Measurements from ENCODE around the gene DHRS12. TPM values are rescaled to one million over a fixed set of nuclear protein-coding genes. Genes with fewer than 3 reads are reported as not detected.

Gene DHRS12
- total RNA-seq, 1 experiment from 2014 or later, result 8.8 TPM

DNA sequence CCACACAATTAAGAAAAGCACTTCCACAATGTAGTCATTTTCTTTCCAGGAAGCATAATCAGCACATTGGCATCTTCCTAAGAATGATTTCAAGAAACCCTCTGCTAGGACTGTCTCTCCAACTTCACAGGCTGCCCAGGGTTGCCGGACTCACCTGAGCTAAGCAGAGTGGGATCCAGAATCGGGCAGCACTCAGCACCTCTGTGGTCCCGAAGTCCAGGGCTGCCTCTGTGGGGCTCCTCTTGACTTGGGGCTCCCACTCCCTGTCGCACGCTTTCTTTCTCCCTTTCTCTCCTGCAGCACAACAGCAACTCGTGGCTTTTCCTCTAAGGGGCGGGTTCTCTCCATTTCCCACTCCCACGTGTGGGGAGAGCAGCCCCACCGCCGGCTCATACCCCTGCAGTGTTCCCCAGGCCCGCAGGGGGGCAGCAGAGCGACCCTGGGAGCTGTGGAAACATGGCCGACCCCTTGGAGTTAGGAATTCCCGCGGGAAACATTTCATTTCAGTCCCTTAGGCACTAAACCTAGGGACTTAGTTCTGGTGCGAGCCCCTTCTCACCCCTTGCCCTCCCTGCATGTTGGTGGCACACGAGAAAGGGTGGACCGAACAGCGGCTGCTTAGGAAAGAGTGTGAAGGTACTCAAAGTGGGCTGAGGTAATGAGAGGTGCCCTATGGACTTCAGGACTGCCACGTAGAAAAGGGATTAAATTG, 41.1 kb upstream of the DHRS12 start, which contains the start of gene TMEM272:
TSS of gene TMEM272 (minus strand) at position 316 of the 712 bp plus-strand sequence. CDS start 6,647 bp downstream, outside the sequence.
- Histone ChIP-seq H3T11ph (ENCODE audit: low read length) (no peak within 1 kb of the TSS), H2BK120ac (ENCODE audit: low read depth, low read length, poor library complexity, severe bottlenecking) (no peak within 1 kb of the TSS), H3K23ac (ENCODE audit: insufficient read length, low read depth, low read length) (no peak within 1 kb of the TSS), H2AFZ (ENCODE audit: low read length) (peak within 1 kb of the TSS; percentile 86), H3K56ac (ENCODE audit: insufficient read length, low read depth, low read length) (no peak within 1 kb of the TSS), H3K4me1 (ENCODE audit: insufficient read depth, low read length) (no peaks in the 10 kb centered on the region), H3K18ac (ENCODE audit: insufficient read length, low read depth, low read length) (peak within 1 kb of the TSS; percentile 86), H4K20me1 (ENCODE audit: control insufficient read depth, insufficient read depth, insufficient read length) (no peaks in the 10 kb centered on the region), H2BK12ac (ENCODE audit: insufficient read length, low read depth, low read length) (no peak within 1 kb of the TSS), H4K91ac (ENCODE audit: insufficient read length, low read depth, low read length) (no peak within 1 kb of the TSS), H3K79me1 (ENCODE audit: insufficient read depth, low read depth, low read length, poor library complexity, severe bottlenecking) (no peaks in the 10 kb centered on the region), H3K4me2 (ENCODE audit: insufficient read depth, insufficient read length, low read length) (no peak within 1 kb of the TSS), H4K5ac (ENCODE audit: insufficient read length, low read depth, low read length) (peak within 1 kb of the TSS; percentile 85), H2BK20ac (ENCODE audit: low read depth, low read length, poor library complexity, severe bottlenecking) (no peak within 1 kb of the TSS), H2BK5ac (ENCODE audit: insufficient read length, low read length) (no peak within 1 kb of the TSS), H3K4ac (ENCODE audit: low read depth, low read length) (no peak within 1 kb of the TSS), H2BK15ac (ENCODE audit: low read depth, low read length) (no peak within 1 kb of the TSS), H3K14ac (ENCODE audit: insufficient read depth, low read length) (peak within 1 kb of the TSS; percentile 48; the same call in 1 of the 2 replicates), H3K27ac (ENCODE audit: insufficient read length, low read depth, low read length) (no peak within 1 kb of the TSS), H3K23me2 (ENCODE audit: insufficient read length, low read depth, low read length, poor library complexity, severe bottlenecking) (no peaks in the 10 kb centered on the region), H3K27me3 (ENCODE audit: insufficient read depth, low read length) (no peaks in the 10 kb centered on the region), H3K79me2 (ENCODE audit: insufficient read depth, low read length) (no peaks in the 10 kb centered on the region), H3K9me3 (ENCODE audit: control insufficient read depth, low read depth, low read length) (no peaks in the 10 kb centered on the region), H3K9ac (ENCODE audit: extremely low read depth, insufficient read length, low read length) (no peak within 1 kb of the TSS), H2AK5ac (ENCODE audit: insufficient read length, low read length) (no peak within 1 kb of the TSS), H4K8ac (replicated peaks; ENCODE audit: insufficient read length, low read depth, low read length) (peak within 1 kb of the TSS; percentile 93)
- Mint-ChIP-seq H3K36me3 (ENCODE audit: insufficient read depth in 1 of 3, low read depth in 3 of 3) (peaks cover 0 to 3% (median 0%) of the 10 kb centered on the region in 3 experiments; a peak in 1 of 7 replicates), H3K27me3 (ENCODE audit: low read depth) (peaks cover 1% of the 10 kb centered on the region), H3K4me3 (no peak within 1 kb of the TSS; a peak in 1 of 5 replicates), H3K4me1 (peaks cover 9 to 12% of the 10 kb centered on the region in 2 experiments), H3K27ac (peak within 1 kb of the TSS in 1 of 3 experiments; percentile 13; a peak in 2 of 7 replicates), H3K9me3 (peaks cover 10 to 11% of the 10 kb centered on the region in 2 experiments; a peak in 4 of 5 replicates)
- WGBS (ENCODE audit: extremely low coverage, insufficient read length, low lambda C conversion rate), result no CpG with 5 or more reads among the region's 20 CpGs
- TF ChIP-seq, protein P1, sequence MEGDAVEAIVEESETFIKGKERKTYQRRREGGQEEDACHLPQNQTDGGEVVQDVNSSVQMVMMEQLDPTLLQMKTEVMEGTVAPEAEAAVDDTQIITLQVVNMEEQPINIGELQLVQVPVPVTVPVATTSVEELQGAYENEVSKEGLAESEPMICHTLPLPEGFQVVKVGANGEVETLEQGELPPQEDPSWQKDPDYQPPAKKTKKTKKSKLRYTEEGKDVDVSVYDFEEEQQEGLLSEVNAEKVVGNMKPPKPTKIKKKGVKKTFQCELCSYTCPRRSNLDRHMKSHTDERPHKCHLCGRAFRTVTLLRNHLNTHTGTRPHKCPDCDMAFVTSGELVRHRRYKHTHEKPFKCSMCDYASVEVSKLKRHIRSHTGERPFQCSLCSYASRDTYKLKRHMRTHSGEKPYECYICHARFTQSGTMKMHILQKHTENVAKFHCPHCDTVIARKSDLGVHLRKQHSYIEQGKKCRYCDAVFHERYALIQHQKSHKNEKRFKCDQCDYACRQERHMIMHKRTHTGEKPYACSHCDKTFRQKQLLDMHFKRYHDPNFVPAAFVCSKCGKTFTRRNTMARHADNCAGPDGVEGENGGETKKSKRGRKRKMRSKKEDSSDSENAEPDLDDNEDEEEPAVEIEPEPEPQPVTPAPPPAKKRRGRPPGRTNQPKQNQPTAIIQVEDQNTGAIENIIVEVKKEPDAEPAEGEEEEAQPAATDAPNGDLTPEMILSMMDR (conservative IDR thresholded peaks at IDR 0.05), result peak; percentile 92
- peak; percentile 72 for DNase-seq
